ENCODE results near the gene LRP1.

Gene LRP1
- long read RNA-seq, donor 1, partial matches to known transcripts, result 28 of 28 reads
- long read RNA-seq, donor 1, other reads (novel, unspliced or antisense), result 0 of 28 reads
- long read RNA-seq, donor 2, partial matches to known transcripts, result 16 of 16 reads
- long read RNA-seq, donor 2, other reads (novel, unspliced or antisense), result 0 of 16 reads
- long read RNA-seq, donor 3, partial matches to known transcripts, result 19 of 19 reads
- long read RNA-seq, donor 3, other reads (novel, unspliced or antisense), result 0 of 19 reads
- long read RNA-seq, donor 4, partial matches to known transcripts, result 5 of 5 reads
- long read RNA-seq, donor 4, other reads (novel, unspliced or antisense), result 0 of 5 reads
- long read RNA-seq, donor 5, partial matches to known transcripts, result 25 of 26 reads
- long read RNA-seq, donor 5, other reads (novel, unspliced or antisense), result 0 of 26 reads
- long read RNA-seq, donor 6, partial matches to known transcripts, result 11 of 12 reads
- long read RNA-seq, donor 6, other reads (novel, unspliced or antisense), result 0 of 12 reads
- long read RNA-seq, donor 7, partial matches to known transcripts, result 66 of 66 reads
- long read RNA-seq, donor 7, other reads (novel, unspliced or antisense), result 0 of 66 reads
- long read RNA-seq, donor 8, partial matches to known transcripts, result 29 of 30 reads
- long read RNA-seq, donor 8, other reads (novel, unspliced or antisense), result 0 of 30 reads

DNA sequence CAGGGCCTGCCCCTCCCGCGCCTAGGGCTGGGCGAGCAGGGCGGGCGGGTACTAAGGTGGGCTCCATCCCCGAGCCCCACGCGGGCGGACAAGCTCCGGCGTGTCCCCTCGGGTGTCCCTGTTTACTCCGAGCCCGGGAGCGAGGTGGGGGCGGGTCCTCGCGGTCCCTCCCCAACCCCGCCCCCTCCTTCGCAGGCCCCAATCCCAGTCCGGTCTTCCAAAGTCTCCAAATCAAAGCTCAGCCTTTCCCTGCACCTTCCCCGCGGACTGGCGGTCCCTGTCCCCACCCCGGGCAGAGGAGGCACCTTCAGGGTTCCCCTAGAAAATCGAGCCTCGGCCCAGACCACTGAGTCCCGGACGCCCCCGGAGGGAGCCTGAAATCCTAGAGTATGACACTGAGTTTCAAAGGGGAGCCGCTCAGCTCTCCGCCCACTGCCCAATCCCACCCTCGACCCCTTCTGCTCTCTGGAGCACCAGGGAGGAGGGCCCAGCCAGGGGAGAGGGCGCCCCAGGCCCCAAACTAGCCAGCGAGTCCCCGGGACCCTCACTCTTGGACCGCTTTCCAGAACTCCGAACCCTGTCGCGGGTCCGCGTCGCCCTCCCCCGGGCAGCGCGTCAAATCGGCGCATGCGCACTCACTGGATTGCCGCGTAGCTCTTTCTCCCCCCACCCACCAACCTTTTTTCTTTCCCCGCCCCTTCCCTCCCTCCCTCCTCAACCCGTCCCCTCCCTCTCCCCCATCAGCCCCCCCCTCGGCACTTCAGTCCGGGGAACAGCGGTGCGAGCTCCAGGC, at the start of gene LRP1:
Gene LRP1 (plus strand): TSS at position 758 of the 793 bp plus-strand sequence. CDS start 482 bp downstream, outside the sequence.
- peak; percentile 99 for DNase-seq

DNA sequence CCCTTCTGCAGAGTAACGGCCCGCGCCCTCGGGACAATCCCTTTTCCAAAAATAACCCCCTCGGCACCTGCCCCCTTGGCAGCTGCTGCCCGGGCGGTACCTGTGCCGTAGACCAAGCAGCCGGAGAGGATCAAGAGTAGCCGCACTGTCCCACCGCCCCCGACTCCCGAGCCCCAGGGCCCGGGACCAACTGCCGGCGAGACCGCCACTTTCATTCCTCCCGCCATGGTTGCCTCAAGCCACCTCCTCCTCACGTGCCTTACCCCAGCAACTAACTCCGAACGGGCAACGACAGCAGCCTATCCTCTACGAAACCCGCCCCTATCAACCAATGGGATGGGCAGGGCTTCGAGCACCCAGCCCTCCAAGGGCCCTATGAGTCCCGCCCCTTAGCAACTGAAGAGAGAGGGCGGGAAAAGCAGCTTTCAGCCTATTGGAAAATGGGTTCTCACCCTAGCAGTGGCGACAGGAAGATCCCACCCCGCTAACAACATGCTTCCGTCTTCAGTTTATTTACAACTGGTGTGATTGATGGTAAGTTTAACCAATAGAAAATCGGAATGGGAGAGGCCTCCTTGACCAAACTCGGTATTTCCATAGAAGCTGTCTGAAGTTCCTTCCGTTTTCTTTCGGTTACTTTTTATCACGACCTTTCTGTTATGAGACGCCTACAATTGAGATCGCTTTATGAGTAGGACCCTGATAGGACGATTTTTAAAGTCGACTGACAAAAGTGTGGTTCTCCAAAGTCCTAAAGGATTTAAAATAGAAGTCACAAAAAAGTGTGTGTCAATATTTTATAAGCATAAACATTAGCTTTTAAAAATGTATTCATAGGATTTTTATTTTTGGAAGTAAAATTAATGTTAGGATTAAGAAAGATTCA, 49.5 kb upstream of the LRP1 start, which contains the start of gene NEMP1:
Gene NEMP1 (minus strand): TSS at position 273 of the 886 bp plus-strand sequence. CDS start 46 bp downstream, at position 227.
- DNase-seq, result peak; percentile 77

DNA sequence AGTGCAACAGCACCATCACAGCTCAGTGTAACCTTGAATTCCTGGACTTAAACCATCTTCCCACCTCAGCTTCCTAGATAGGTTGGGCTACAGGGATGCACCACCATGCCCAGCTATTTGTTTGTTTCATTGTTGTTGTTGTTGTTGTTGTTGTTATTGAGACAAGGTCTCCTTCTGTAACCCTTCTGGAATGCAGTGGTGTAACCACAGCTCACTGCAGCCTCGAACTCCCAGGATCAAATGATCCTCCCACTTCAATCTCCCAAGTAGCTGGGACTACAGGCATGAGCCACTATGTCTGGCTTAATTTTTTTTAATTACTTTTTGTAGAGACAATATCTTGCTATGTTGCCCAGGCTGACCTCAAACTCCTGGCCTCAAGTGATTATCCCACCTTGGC, 48.5 kb upstream of the LRP1 start:
- DNase-seq, result no peak

DNA sequence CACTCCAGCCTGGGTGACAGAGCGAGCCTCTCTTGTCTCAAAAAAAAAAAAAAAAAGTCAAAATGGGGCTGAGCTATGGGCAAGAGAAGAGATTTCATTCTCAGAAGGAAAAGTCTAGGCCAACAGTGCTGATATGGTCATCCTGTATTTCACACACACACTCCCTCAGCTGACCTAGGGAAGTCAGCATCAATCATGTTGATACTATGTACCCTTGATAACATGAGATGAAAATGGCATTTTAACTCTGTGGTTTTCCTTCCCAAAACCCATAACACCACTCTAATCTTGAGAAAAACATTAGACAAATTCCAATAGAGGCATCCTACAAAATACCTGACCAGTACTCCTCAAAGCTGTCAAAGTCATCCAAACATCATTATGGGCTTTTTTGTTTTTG, 47.4 kb upstream of the LRP1 start:
- DNase-seq, result no peak

DNA sequence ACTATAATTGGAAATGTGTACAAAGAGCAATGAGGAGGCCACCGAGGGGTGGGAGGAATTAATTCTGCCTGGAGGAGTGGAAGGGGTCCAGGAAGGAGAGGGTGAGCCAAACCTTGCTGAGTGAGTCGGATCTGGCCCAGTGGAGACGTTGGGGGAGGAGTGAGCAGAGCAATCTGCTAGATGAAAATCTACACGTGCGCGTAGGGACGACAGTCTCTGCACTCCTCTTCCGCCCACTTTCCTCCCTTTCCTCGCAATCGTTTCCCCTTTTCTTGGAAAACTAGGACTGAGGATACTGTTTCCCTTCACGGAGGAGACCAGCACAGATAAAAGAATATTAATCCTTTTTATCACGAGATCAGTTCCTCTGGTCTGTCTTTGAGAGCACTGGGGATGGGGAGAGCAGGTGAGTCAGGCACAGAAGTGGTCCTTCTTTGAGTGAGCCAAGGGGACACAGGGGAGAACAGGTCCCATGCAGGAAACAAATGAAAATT, 42.2 kb upstream of the LRP1 start:
- peak; percentile 83 for DNase-seq

DNA sequence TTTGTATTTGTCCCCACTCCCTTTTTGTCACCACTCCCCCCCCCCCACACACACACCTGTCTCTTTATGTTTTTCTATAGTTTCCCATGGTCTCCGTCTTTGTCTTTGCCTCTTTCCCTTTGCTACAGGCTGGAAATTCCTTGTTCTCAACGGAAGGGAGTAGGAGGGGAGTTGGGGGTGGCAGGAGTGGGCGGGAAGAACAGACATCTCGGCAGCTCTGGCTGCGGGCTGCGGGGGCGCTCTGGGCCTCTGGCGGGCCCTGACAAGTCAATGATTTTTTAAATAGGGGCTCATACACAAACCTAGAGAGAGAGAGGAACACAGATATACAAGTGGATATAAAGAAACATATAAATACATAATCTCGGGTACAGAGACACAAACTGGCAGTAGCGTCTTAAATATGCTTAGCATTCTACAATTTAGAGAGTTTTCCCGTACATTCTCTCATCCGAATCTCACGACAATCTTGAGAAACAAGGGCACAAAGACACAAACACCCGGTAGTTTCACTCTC, 41.7 kb upstream of the LRP1 start:
- peak; percentile 78 for DNase-seq

DNA sequence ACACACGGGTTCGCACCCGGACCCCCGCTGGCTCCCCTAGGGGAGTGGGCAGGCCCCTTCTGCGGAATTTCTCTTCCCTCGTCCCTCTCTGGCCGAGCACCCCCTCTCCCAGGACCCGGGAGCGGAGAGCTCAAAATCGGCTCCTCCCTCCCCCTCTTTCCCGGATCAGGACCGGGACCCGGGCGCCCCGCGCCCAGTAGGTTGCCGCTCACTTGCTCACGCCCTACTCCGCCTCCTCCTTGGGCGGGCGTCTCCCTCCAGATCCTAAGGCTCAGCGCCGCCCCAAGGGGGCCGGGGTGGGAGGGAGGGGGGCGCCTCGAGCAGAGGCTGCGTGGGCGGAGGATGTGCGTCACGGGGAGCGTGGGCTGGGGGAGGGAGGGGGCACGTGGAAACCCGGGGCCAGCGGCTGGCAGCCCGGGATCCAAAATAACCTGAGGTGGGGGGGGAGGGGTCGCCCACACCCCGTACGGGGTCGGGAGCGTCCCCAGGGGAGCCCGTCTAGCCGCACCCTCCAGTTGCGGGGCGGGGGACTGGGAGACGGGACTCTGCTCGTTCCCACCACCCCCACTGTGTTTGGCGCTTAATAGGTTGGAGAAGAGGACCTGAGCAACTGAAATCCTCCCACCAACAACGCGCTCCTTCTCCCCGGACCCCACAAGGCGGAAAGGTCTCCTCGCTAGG, 41.1 kb upstream of the LRP1 start:
- peak; percentile 84 for DNase-seq

DNA sequence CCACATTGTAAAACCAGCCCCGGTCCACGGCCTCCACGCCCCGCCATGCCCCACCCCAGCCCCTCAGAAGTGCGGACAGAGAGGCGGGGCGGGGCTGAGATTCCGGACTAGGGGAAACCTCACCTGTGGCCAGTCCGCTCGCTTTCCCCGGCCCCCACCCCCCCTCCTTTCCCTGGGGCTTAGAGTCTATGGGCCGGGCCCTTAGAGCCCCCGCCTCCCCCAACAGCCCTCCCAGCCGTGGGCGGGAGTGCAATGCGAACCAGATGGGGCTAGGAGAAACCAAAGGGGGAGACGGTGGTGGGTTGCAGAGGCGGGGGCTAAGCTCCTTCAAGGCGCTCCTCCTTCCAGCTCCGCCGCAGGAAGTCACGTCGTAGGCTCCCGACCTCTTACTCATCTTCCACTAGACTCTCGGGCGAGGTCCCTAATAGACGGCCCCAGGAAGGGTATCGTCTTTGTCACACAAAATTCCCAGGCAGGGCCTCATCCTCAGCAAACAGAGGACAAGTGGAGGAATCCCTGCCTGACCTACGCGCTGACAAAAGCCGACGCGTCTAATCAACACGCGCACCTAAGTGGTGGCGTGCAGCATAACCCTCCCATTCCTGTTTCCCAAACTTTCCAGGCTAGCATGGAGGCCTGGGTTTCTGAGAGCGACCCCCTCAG, 40.5 kb upstream of the LRP1 start:
- DNase-seq, result peak; percentile 89

DNA sequence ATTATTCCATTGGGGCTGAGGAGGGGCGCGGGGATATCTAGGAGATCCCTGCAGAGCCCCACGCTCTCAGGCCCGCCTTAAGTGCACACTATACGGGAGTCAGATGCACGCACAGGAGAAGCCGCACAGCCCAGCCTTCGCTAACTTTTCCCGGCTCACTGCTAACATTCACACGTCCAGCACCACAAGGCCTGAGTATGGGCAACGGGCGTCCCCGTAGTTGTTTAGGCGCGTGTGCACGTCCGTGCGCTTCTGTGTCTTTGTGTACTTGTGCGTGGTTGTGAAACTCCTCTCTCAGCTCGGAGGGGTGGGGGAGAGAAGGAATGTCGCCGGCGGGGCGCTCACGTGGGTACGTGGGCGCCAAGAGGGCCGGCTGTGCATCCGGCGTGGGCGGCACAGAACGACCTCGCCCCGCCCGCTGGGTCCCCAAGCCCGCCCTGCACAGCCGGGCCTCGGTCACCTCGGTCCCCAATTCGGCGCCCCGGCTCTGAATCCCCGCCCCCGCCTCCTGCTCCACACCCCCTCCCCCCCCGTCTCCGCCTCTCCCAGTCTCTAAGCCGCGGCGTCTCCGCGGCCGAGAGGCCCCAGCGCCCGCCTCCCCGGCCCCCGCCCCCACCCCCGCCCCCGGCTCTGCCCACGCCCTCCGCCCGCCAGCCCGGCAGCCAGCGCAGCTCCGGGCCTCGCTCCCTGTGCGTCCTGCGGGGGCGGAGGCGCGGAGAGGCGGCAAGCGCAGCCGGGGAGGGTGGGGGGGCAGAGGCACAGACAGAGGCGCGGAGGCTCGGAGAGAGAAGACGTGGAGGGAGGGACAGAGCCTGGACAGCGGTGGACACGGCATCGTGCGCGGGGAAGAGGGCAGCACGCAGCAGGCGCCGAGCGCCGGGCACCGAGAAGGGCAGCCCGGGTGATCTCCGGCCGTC, 39.7 kb upstream of the LRP1 start, which contains the start of gene NAB2:
Gene NAB2 (plus strand): TSS at position 761 of the 917 bp plus-strand sequence. CDS start 158 bp downstream, outside the sequence.
- DNase-seq, result peak; percentile 97

DNA sequence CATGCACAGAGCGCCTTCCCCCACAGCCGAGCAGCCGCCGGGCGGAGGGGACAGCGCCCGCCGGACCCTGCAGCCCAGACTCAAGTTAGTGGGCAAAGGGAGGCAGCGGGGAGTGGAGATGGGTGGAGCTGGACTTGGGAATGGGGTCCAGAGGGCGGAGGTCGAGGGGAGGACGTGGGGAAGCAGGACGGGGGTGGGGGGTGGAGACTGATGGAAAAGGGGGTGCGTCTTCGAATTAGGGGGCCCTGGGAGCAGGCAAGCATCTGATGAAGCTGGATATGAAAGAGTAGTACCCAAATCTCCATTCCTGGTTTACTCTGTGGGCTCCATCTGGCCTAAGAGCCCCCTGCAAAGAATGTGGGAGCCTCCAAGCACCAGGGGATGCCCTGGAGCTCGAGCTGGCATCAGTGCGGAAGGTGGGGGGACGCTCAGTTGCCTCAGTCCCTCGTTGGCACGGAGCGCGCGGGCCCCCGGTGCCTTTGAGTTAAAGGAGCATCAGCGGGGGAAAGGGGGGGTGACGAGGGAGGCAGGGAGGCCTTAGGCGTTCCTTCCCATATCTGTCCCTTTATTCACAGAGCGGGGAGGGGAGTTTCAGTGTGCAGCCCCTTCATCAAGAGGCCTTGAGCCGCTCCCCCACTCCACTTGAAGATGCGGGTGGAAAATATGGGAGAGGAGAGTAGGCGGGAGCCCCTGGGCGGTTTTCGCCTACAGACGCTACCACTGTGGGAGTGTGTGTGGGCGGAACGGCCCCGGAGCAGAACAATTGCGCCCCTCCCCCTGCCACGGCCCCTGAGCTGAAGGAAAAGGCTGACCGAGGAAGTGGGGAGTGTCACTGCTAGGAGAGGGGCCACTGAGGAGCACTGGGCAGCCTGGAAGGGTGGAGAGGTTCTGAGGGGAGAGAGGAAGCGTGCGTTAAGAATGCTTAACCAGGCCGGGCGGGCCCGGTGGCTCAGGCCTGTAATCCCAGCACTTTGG, 38.7 kb upstream of the LRP1 start:
- peak; percentile 86 for DNase-seq

DNA sequence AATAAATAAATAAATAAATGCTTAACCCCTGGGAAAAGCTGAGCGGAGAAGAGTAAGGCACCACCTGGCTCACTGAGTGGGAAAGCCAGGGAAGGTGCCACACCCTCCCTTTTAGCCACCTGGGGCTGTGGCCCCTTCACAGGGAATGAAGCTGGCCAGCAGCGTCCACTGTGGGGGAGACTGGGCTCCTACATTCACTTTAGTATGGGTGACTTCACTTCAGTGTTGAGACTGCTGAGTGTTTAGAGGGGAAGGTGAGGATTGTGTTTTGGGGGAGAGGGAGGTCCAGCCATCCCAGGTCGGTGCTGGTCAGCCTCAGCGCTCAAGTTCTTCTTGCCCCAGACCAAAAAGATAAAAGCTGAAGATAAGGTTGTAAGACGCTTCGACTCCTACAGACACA, 37.8 kb upstream of the LRP1 start:
- no peak for DNase-seq

DNA sequence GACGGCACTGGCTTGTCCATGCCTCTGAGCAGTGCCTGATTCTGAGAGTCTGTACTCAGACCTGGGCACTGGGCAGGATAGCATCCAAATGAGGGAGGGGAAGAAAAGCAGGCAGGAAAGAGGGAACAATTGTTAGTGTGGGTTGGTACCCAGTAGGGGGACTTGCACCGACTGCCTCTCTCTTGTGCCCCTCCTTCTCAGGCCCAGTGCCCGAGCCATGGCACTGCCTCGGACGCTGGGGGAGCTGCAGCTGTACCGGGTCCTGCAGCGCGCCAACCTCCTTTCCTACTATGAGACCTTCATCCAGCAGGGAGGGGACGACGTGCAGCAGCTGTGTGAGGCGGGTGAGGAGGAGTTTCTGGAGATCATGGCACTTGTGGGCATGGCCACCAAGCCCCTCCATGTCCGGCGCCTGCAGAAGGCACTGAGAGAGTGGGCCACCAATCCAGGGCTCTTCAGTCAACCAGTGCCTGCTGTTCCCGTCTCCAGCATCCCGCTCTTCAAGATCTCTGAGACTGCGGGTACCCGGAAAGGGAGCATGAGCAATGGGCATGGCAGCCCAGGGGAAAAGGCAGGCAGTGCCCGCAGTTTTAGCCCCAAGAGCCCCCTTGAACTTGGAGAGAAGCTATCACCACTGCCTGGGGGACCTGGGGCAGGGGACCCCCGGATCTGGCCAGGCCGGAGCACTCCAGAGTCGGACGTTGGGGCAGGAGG, 37.2 kb upstream of the LRP1 start:
- DNase-seq, result no peak

DNA sequence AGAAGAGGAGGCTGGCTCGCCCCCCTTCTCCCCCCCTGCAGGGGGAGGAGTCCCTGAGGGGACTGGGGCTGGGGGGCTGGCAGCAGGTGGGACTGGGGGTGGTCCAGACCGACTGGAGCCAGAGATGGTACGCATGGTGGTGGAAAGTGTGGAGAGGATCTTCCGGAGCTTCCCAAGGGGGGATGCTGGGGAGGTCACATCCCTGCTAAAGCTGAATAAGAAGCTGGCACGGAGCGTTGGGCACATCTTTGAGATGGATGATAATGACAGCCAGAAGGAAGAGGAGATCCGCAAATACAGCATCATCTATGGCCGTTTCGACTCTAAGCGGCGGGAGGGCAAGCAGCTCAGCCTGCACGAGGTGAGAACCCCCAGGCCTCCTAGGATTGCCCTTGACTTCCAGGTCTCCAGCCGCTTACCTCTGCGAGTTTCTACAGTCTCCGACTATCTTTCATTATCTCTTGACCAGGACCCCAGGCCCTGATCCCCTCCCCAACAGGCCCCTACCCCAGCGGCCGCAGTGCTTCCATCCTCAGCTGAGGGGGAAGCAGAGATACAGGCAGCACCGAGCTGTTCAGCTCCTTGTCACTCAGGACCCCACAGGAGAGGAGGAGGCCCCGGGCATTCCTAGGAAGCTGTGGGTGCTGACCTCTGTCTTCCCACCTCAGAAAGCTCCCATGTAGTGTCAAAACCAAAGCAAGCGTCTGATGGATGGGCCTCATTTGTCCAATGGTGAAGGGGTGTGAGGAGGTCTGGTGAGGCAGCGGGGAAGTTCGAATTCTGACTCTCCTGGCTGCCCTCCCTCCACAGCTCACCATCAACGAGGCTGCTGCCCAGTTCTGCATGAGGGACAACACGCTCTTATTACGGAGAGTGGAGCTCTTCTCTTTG, 36.4 kb upstream of the LRP1 start:
- no peak for DNase-seq

DNA sequence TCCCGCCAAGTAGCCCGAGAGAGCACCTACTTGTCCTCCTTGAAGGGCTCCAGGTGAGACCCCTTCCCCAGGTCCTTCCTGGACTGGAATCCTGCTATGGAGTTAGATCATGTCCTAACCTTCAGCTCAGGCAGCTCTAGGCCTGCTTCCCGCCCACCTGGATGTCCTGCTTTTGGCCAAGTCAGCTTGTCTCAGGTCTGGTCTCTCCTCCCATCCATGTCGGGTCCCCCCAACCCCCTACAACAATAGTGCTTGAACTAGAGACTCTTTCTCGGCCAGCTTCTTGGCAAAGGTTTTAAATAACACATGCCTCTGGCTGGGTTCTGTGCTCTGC, 35.8 kb upstream of the LRP1 start:
- no peak for DNase-seq

DNA sequence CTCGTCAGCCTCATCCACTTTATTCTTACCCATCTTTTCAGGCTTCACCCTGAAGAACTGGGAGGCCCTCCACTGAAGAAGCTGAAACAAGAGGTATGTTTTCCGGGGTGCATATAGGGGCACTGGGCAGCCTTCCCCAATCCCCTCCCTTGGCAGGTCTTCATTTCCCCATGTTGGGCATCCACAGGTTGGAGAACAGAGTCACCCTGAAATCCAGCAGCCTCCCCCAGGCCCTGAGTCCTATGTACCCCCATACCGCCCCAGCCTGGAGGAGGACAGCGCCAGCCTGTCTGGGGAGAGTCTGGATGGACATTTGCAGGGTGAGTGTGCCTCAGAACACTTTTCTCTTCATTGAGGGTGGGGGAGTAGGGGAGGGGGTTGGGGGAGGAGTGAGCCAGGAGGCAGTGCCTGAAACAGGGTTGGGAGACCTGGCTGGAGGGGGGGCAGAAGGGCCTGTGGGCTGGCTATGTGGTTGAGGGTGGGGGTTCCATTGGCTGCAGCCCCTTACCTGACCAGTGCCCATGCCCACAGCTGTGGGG, 35.3 kb upstream of the LRP1 start:
- DNase-seq, result no peak

Measured in right kidney (tissue), 9 donors.